ENCODE measurements around the gene PLEKHM2.

Gene PLEKHM2

GRCh38 chr1:15723631-15724246 lies 39.6 kb downstream of the PLEKHM2 start:
- TF ChIP-seq CTCF (IDR thresholded peaks at IDR 0.05; ENCODE audit: insufficient read depth, low read depth, low read length, missing control alignments) = no peak
- H3K4me3 ChIP-seq (ENCODE audit: low read length) = no peak overlapping the region
- DNase-seq (ENCODE audit: low read depth) = no peak

GRCh38 chr1:15724949-15725880 lies 41.1 kb downstream of the PLEKHM2 start:
- DNase-seq (ENCODE audit: low read depth) = no peak
- TF ChIP-seq CTCF (IDR thresholded peaks at IDR 0.05; ENCODE audit: insufficient read depth, low read depth, low read length, missing control alignments) = no peak
- H3K4me3 ChIP-seq (ENCODE audit: low read length) = no peak overlapping the region

- DNase-seq (ENCODE audit: low read depth) = no peak
- H3K4me3 ChIP-seq (ENCODE audit: low read length) = no peak overlapping the region
- no peak for TF ChIP-seq CTCF (IDR thresholded peaks at IDR 0.05; ENCODE audit: insufficient read depth, low read depth, low read length, missing control alignments)
Measured at GRCh38 chr1:15726508-15726907, 42.4 kb downstream of the PLEKHM2 start.

GRCh38 chr1:15727021-15727420 lies 42.9 kb downstream of the PLEKHM2 start:
- DNase-seq (ENCODE audit: low read depth) = no peak
- no peak for TF ChIP-seq CTCF (IDR thresholded peaks at IDR 0.05; ENCODE audit: insufficient read depth, low read depth, low read length, missing control alignments)
- H3K4me3 ChIP-seq (ENCODE audit: low read length) = no peak overlapping the region

GRCh38 chr1:15727424-15727823 lies 43.3 kb downstream of the PLEKHM2 start:
- no peak for TF ChIP-seq CTCF (IDR thresholded peaks at IDR 0.05; ENCODE audit: insufficient read depth, low read depth, low read length, missing control alignments)
- no peak overlapping the region for H3K4me3 ChIP-seq (ENCODE audit: low read length)
- DNase-seq (ENCODE audit: low read depth) = no peak

GRCh38 chr1:15727866-15728534 lies 43.9 kb downstream of the PLEKHM2 start:
- TF ChIP-seq CTCF (IDR thresholded peaks at IDR 0.05; ENCODE audit: insufficient read depth, low read depth, low read length, missing control alignments) = no peak
- no peak for DNase-seq (ENCODE audit: low read depth)
- no peak overlapping the region for H3K4me3 ChIP-seq (ENCODE audit: low read length)

All from epithelial cell of esophagus (primary cell).